GM12874 (cell line): ENCODE results near the gene CDKN2C.

ENCODE experiments used
- CTCF ChIP-seq: IDR thresholded peaks from 2 replicates; pipeline ENCODE4 v1.5.1; 2011; ENCODE audit warnings: low read depth, mild to moderate bottlenecking, control low read depth, low read length, moderate library complexity; ENCODE audit not compliant: insufficient read depth

CDKN2C gene

GRCh38 chr1:50968821-50969610, 1.0 kb upstream of the CDKN2C start:
- TF ChIP-seq CTCF: no peak

GRCh38 chr1:50970509-50970887, 453 bp downstream of the CDKN2C start:
- TF ChIP-seq CTCF: no peak

- no peak for TF ChIP-seq CTCF
Observed at GRCh38 chr1:50970931-50971582, 1.0 kb downstream of the CDKN2C start.

GRCh38 chr1:50971748-50972305, 1.8 kb downstream of the CDKN2C start:
- TF ChIP-seq CTCF: no peak

- no peak for TF ChIP-seq CTCF
Observed at GRCh38 chr1:50972766-50973165, 2.7 kb downstream of the CDKN2C start.

GRCh38 chr1:50973255-50973654, 3.2 kb downstream of the CDKN2C start:
- TF ChIP-seq CTCF: no peak

GRCh38 chr1:50973875-50974617, 4.0 kb downstream of the CDKN2C start:
- no peak for TF ChIP-seq CTCF
